ENCODE measurements around the gene TUBB1. TPM values are rescaled to one million over a fixed set of nuclear protein-coding genes. Genes with fewer than 3 reads are reported as not detected.

TUBB1 gene
- total RNA-seq, 1 experiment from 2014 or later, result not detected

- no peak for DNase-seq
- H3K79me2 ChIP-seq (ENCODE audit: low read length), result no peaks in the 10 kb centered on the region
- H3K27me3 ChIP-seq (ENCODE audit: low read length), result no peaks in the 10 kb centered on the region
- no peak overlapping the region for H3K4me2 ChIP-seq (ENCODE audit: low read depth, low read length, poor library complexity, severe bottlenecking)
- H3K27ac ChIP-seq (ENCODE audit: low read length), result 0 out of 2 replicates have a peak overlapping the region, but pooled peaks have one; percentile 5
- no peak overlapping the region for H3K9ac ChIP-seq (ENCODE audit: low read length)
- H2AFZ ChIP-seq (ENCODE audit: low read length), result no peak overlapping the region
- H4K20me1 ChIP-seq (ENCODE audit: insufficient read depth, low read depth, low read length), result peaks cover 17% of the 10 kb centered on the region; the same call in 1 of the 2 replicates
- H3K9me3 ChIP-seq (ENCODE audit: low read length), result no peaks in the 10 kb centered on the region
- no peaks in the 10 kb centered on the region for H3K4me1 ChIP-seq (ENCODE audit: low read length)
- H3K9me2 ChIP-seq (replicated peaks; ENCODE audit: insufficient read depth, low read length), result no peaks in the 10 kb centered on the region
- no peak overlapping the region for H3K4me3 ChIP-seq (ENCODE audit: low read length)
- H3K36me3 ChIP-seq (ENCODE audit: insufficient read depth, low read length), result peaks cover 59% of the 10 kb centered on the region; the same call in 1 of the 2 replicates
Measured at GRCh38 chr20:58992911-58993310, 26.3 kb upstream of the TUBB1 start.

- Histone ChIP-seq H3K4me3 (ENCODE audit: low read length) (no peak overlapping the region), H3K4me2 (ENCODE audit: low read depth, low read length, poor library complexity, severe bottlenecking) (no peak overlapping the region), H3K9ac (ENCODE audit: low read length) (no peak overlapping the region), H3K4me1 (ENCODE audit: low read length) (no peaks in the 10 kb centered on the region), H4K20me1 (ENCODE audit: insufficient read depth, low read depth, low read length) (peaks cover 17% of the 10 kb centered on the region; the same call in 1 of the 2 replicates), H3K27me3 (ENCODE audit: low read length) (no peaks in the 10 kb centered on the region), H3K9me3 (ENCODE audit: low read length) (no peaks in the 10 kb centered on the region), H3K27ac (ENCODE audit: low read length) (0 out of 2 replicates have a peak overlapping the region, but pooled peaks have one; percentile 5), H3K9me2 (replicated peaks; ENCODE audit: insufficient read depth, low read length) (no peaks in the 10 kb centered on the region), H2AFZ (ENCODE audit: low read length) (no peak overlapping the region), H3K36me3 (ENCODE audit: insufficient read depth, low read length) (peaks cover 60% of the 10 kb centered on the region; the same call in 1 of the 2 replicates), H3K79me2 (ENCODE audit: low read length) (no peaks in the 10 kb centered on the region)
- DNase-seq, result peak; percentile 51
Measured at GRCh38 chr20:58993332-58994248, 25.6 kb upstream of the TUBB1 start.

GRCh38 chr20:58994390-58995159, 24.7 kb upstream of the TUBB1 start:
- H3K9me3 ChIP-seq (ENCODE audit: low read length), result no peaks in the 10 kb centered on the region
- DNase-seq, result no peak
- H3K27ac ChIP-seq (ENCODE audit: low read length), result no peak overlapping the region
- H3K36me3 ChIP-seq (ENCODE audit: insufficient read depth, low read length), result peaks cover 61% of the 10 kb centered on the region; the same call in 1 of the 2 replicates
- H3K79me2 ChIP-seq (ENCODE audit: low read length), result no peaks in the 10 kb centered on the region
- H2AFZ ChIP-seq (ENCODE audit: low read length), result no peak overlapping the region
- no peaks in the 10 kb centered on the region for H3K4me1 ChIP-seq (ENCODE audit: low read length)
- H3K9me2 ChIP-seq (replicated peaks; ENCODE audit: insufficient read depth, low read length), result no peaks in the 10 kb centered on the region
- no peak overlapping the region for H3K4me3 ChIP-seq (ENCODE audit: low read length)
- H3K4me2 ChIP-seq (ENCODE audit: low read depth, low read length, poor library complexity, severe bottlenecking), result no peak overlapping the region
- H4K20me1 ChIP-seq (ENCODE audit: insufficient read depth, low read depth, low read length), result peaks cover 17% of the 10 kb centered on the region; the same call in 1 of the 2 replicates
- H3K9ac ChIP-seq (ENCODE audit: low read length), result no peak overlapping the region
- no peaks in the 10 kb centered on the region for H3K27me3 ChIP-seq (ENCODE audit: low read length)

GRCh38 chr20:58995461-58996225, 23.6 kb upstream of the TUBB1 start:
- Histone ChIP-seq H3K9me3 (ENCODE audit: low read length) (no peaks in the 10 kb centered on the region), H3K36me3 (ENCODE audit: insufficient read depth, low read length) (peaks cover 61% of the 10 kb centered on the region; the same call in 1 of the 2 replicates), H4K20me1 (ENCODE audit: insufficient read depth, low read depth, low read length) (peaks cover 17% of the 10 kb centered on the region; the same call in 1 of the 2 replicates), H3K79me2 (ENCODE audit: low read length) (no peaks in the 10 kb centered on the region), H3K27ac (ENCODE audit: low read length) (no peak overlapping the region), H2AFZ (ENCODE audit: low read length) (no peak overlapping the region), H3K9me2 (replicated peaks; ENCODE audit: insufficient read depth, low read length) (no peaks in the 10 kb centered on the region), H3K4me2 (ENCODE audit: low read depth, low read length, poor library complexity, severe bottlenecking) (no peak overlapping the region), H3K9ac (ENCODE audit: low read length) (no peak overlapping the region), H3K4me1 (ENCODE audit: low read length) (no peaks in the 10 kb centered on the region), H3K4me3 (ENCODE audit: low read length) (no peak overlapping the region), H3K27me3 (ENCODE audit: low read length) (no peaks in the 10 kb centered on the region)
- no peak for DNase-seq

GRCh38 chr20:58996226-58996611, 23.0 kb upstream of the TUBB1 start:
- no peak for DNase-seq
- H3K9me2 ChIP-seq (replicated peaks; ENCODE audit: insufficient read depth, low read length), result no peaks in the 10 kb centered on the region
- no peak overlapping the region for H2AFZ ChIP-seq (ENCODE audit: low read length)
- peaks cover 17% of the 10 kb centered on the region; the same call in 1 of the 2 replicates for H4K20me1 ChIP-seq (ENCODE audit: insufficient read depth, low read depth, low read length)
- no peak overlapping the region for H3K4me2 ChIP-seq (ENCODE audit: low read depth, low read length, poor library complexity, severe bottlenecking)
- H3K9ac ChIP-seq (ENCODE audit: low read length), result no peak overlapping the region
- no peaks in the 10 kb centered on the region for H3K79me2 ChIP-seq (ENCODE audit: low read length)
- peaks cover 61% of the 10 kb centered on the region; the same call in 1 of the 2 replicates for H3K36me3 ChIP-seq (ENCODE audit: insufficient read depth, low read length)
- H3K4me1 ChIP-seq (ENCODE audit: low read length), result no peaks in the 10 kb centered on the region
- no peaks in the 10 kb centered on the region for H3K27me3 ChIP-seq (ENCODE audit: low read length)
- no peak overlapping the region for H3K4me3 ChIP-seq (ENCODE audit: low read length)
- H3K27ac ChIP-seq (ENCODE audit: low read length), result no peak overlapping the region
- H3K9me3 ChIP-seq (ENCODE audit: low read length), result no peaks in the 10 kb centered on the region

GRCh38 chr20:58997141-58997770, 22.0 kb upstream of the TUBB1 start:
- peaks cover 24% of the 10 kb centered on the region for H4K20me1 ChIP-seq (ENCODE audit: insufficient read depth, low read depth, low read length)

GRCh38 chr20:58998656-58999055, 20.6 kb upstream of the TUBB1 start:
- no peak overlapping the region for H3K27ac ChIP-seq (ENCODE audit: low read length)
- H2AFZ ChIP-seq (ENCODE audit: low read length), result no peak overlapping the region
- peaks cover 12% of the 10 kb centered on the region for H3K79me2 ChIP-seq (ENCODE audit: low read length)
- DNase-seq, result no peak
- H3K4me1 ChIP-seq (ENCODE audit: low read length), result peaks cover under 1% of the 10 kb centered on the region
- no peaks in the 10 kb centered on the region for H3K27me3 ChIP-seq (ENCODE audit: low read length)
- H3K9me2 ChIP-seq (replicated peaks; ENCODE audit: insufficient read depth, low read length), result no peaks in the 10 kb centered on the region
- H3K9ac ChIP-seq (ENCODE audit: low read length), result no peak overlapping the region
- H4K20me1 ChIP-seq (ENCODE audit: insufficient read depth, low read depth, low read length), result peaks cover 35% of the 10 kb centered on the region
- H3K4me2 ChIP-seq (ENCODE audit: low read depth, low read length, poor library complexity, severe bottlenecking), result no peak overlapping the region
- H3K36me3 ChIP-seq (ENCODE audit: insufficient read depth, low read length), result peaks cover 59% of the 10 kb centered on the region
- H3K4me3 ChIP-seq (ENCODE audit: low read length), result no peak overlapping the region
- no peaks in the 10 kb centered on the region for H3K9me3 ChIP-seq (ENCODE audit: low read length)

More at GRCh38 chr20:58997141-58997770, 22.0 kb upstream of the TUBB1 start:
- Histone ChIP-seq H3K27me3 (ENCODE audit: low read length) (no peaks in the 10 kb centered on the region), H3K9me2 (replicated peaks; ENCODE audit: insufficient read depth, low read length) (no peaks in the 10 kb centered on the region), H3K9ac (ENCODE audit: low read length) (no peak overlapping the region), H3K4me3 (ENCODE audit: low read length) (no peak overlapping the region), H3K27ac (ENCODE audit: low read length) (no peak overlapping the region), H2AFZ (ENCODE audit: low read length) (no peak overlapping the region), H3K79me2 (ENCODE audit: low read length) (no peaks in the 10 kb centered on the region), H3K4me2 (ENCODE audit: low read depth, low read length, poor library complexity, severe bottlenecking) (no peak overlapping the region), H3K9me3 (ENCODE audit: low read length) (no peaks in the 10 kb centered on the region), H3K36me3 (ENCODE audit: insufficient read depth, low read length) (peaks cover 60% of the 10 kb centered on the region; the same call in 1 of the 2 replicates), H3K4me1 (ENCODE audit: low read length) (no peaks in the 10 kb centered on the region)
- DNase-seq, result no peak
